HG02973 (cell line): Measurements from ENCODE around the gene HIF1A.
"Not testable (repeated sequence)": the region's sequence is repeated elsewhere in the genome, so short reads cannot be mapped to it uniquely, and the experiment has no call there.

Experiments used
- ATAC-seq: cut with Tn5 transposase; IDR thresholded peaks from one replicate; pipeline ENCODE4 v1.9.1; 2021; ENCODE audit warnings: moderate library complexity; ENCODE audit not compliant: unreplicated experiment

Gene HIF1A

DNA sequence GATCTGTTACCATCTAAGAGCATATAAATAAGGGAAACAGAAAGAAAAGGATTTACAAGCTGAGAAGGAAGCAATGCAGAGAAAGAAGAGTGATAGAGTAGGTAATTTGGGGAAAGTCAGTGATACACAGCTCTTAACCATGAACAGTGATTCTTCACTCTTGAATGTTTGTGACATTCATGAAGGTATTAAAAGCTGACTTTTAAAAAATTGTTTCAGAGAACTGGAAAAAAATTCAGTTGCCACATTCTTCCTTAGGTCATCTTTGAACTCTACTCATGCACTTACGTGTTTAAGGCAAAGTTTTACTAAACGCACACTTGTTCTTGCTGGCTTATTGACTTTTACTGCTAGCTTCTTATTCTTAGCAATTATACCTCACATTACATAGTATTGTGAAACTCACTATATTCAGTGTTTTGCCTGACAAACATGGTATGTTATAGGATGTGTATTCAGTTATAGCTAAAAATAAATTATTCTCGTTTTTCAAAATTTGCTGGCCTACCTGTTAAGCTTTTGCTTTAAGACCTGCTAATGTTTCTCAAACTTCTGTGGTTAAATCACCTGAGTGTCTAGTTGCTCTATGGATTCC, 10.9 kb downstream of the HIF1A start:
- no peak for ATAC-seq

DNA sequence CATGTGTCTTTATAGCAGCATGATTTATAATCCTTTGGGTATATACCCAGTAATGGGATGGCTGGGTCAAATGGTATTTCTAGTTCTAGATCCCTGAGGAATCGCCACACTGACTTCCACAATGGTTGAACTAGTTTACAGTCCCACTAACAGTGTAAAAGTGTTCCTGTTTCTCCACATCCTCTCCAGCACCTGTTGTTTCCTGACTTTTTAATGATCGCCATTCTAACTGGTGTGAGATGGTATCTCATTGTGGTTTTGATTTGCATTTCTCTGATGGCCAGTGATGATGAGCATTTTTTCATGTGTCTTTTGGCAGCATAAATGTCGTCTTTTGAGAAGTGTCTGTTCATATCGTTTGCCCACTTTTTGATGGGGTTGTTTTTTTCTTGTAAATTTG, 12.5 kb downstream of the HIF1A start:
- not testable (repeated sequence) for ATAC-seq

DNA sequence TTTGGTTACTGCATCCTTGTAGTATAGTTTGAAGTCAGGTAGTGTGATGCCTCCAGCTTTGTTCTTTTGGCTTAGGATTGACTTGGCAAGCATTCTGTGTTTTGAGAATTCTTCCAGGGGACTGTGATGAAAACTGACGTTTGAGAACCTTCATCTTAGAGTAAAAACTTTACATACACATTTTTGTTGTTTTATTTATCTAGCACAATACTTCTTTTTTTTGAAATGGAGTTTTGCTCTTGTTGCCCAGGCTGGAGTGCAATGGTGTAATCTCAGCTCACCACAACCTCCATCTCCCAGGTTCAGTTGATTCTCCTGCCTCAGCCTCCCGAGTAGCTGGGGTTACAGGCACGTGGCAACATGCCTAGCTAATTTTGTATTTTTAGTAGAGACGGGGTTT, 13.4 kb downstream of the HIF1A start:
- ATAC-seq = not testable (repeated sequence)

DNA sequence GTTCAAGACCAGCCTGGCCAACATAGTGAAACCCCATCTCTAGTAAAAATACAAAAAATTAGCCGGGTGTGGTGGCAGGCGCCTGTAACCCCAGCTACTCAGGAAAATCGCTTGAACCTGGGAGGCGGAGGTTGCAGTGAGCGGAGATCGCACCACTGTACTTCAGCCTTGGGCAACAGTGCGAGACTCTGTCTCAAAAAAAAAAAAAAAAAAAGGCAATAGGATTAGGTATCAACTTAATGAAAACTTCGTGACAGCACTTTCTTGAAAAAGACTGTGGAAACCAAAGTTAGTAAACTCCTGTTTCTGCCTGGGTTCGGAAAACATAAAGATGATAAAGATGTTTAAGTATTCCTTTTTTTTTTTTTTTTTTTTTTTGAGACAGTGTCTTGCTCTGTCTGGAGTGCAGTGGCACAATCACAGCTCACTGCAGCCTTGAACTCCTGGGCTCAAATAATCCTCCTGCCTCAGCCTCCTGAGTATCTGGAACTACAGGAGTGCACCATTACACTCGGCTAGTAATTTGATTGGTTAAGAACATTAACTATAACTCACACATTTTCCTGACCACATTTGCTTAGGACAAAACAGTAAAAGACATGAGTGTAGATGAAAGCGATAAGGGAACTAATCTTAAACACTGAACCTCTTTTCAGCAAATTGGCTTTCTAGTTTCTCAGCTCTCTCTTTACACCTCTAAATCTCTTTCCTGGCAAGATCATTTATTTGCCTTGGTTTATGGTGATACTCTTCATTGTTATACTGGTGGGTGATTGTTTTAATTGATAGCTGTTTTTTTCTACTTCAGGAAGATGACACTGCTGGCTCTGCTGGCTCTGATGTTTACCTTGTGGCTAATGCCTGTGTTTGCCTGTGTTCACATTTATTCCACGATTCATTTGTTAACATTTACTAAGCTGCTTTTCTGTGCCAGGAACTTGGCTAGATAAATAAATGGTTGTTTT, 15.8 kb downstream of the HIF1A start:
- ATAC-seq = no peak

DNA sequence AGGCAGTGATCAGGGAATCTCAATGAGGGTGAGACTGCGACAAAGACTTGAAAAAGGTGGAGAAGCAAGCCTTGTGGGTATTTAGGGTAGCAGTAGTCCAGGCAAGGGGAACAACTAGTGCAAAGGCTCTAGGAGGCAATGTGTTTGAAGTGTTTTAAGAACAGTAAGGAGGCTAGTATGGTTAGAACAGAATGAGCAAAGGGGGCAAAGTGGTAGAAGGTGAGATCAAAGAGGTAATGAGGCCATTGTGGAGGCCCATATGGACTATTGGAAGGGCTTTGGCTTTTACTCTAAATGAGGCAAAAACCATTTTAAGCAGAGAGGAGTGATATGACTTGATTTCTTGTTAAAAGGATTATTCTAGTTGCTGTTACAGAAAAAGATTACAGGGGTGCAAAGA, 16.8 kb downstream of the HIF1A start:
- ATAC-seq = no peak

DNA sequence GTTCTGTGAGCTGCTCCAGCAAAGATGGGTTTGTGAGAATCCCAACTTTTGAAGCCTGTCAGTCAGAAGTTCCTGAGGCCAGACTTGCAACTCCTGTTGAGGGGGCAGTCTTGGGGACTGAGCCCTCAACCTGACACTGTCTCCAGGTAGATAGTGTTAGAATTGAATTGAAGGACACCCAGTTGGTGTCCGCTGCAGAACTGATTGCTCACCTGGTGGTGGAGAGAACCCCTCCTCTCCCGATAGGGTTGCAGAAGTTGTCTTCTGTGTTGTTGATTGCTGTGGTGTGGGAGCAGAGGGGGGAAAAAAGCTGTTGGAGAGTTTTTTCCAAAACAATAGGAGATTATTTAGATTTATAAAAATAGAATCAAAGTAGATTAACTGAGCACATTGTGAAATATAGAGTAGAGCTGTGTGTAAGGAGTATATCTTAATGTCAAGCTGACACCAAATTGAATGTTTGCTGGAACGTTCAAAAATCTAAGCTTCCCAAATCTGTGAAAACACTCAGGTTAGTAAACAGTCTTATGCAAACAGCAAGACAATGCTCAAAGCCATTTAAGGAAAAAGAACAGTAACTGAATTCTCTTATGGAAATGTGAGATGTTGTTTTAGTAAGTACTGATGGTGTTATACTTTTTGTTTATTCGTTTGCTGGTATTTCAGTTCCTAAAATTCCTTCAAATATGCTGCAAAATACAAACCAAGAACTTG, 18.6 kb downstream of the HIF1A start:
- no peak for ATAC-seq

DNA sequence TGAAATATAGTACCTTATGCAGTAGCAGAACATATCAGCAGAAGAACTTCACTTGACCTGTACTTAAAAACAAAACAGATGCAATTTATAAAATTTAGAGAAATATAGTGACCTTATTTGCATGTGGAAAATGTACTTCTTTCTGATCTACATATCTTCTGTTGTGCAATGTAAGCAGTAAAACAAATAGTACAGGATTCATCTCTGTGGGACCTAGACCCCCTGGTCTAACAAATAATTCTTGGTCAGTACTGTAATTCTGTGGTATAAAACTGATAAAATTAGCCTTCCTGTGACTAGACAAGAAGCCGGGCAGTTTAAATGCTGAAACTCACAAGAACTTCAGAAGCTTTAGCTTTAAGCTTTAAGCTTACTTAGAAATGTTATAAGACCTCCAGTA, 21.6 kb downstream of the HIF1A start:
- ATAC-seq = no peak

DNA sequence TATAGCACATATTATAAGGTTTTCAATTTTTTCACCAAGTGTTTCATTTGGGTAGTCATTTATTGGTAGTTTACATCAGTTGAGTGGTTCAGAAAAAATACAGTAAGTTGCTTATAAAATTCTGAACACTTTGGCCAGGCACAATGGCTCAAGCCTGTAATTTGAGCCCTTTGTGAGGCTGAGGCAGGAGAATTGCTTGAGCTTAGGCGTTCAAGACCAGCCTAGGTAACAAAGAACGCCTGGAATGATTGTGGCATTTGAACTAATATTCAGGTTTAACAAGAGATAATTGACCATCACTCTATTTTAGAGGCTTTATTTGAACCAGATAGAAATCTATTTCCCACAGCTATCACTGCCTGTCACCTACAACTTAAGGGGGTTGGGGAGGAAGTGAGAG, 22.7 kb downstream of the HIF1A start:
- ATAC-seq = no peak

DNA sequence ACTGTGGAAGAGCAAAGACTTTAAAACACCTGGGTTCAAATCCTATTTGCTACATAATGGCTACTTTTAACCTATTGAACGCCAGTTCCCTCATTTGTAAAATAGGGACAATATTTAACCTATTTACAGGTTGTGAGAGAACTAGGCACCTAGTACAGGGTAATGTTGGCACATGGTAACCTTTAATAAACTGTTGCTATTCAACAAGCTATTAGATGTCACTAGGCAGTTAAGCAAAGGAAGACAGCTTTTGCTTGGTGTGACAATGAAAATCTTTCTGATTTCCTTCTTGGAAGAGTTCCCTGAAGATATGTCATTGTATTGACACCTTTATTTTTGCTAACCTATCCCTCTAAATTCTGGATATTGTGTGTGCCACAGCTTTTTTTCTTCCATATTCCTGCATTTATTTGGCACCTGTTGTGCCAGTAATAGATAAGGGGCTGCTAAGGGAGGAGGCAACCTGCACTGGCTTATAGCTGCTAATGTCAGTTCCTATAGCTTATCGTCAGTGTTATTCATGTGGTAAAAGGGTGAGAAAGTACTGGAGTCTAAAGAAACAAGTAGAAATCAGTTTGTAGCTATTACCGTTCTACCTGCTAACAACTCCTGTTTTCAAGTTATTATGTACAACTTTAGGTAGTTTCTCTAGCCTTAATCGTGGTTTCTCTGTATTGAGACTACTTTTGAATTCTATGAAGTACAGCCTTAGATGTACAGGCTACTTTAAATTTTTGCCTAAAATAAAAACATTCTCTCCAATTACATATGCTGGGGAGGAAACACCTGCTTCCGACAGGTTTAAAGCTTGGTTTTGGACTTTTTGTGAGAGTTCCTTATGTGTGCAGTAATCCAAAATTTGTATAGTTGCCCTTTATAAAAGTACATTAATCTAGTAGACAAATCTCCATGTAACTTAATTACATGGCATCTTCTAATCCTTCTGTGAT, 24.3 kb downstream of the HIF1A start:
- no peak for ATAC-seq

DNA sequence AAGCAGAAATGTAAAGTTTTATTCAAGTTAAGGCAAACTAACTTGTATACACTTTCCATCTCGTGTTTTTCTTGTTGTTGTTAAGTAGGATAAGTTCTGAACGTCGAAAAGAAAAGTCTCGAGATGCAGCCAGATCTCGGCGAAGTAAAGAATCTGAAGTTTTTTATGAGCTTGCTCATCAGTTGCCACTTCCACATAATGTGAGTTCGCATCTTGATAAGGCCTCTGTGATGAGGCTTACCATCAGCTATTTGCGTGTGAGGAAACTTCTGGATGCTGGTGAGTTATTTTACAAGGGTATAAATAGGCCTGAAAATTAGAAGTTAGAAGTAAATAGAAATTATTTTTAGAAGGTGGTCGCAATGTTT, 25.0 kb downstream of the HIF1A start:
- ATAC-seq = no peak

DNA sequence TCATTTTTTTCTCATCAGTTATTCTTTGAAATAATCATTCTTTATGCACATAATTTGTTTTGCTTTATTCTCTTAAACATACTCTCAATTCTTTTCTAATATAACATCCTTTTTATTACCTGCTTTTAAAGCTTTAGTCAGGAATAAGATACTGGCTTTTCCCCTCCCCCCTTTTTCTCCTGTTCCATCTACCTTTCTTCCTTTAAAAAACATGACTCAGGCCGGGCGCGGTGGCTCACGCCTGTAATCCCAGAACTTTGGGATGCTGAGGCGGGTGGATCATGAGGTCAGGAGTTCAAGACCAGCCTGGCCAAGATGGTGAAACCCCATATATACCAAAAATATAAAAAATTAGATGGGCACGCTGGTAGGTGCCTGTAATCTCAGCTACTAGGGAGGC, 25.4 kb downstream of the HIF1A start:
- no peak for ATAC-seq

DNA sequence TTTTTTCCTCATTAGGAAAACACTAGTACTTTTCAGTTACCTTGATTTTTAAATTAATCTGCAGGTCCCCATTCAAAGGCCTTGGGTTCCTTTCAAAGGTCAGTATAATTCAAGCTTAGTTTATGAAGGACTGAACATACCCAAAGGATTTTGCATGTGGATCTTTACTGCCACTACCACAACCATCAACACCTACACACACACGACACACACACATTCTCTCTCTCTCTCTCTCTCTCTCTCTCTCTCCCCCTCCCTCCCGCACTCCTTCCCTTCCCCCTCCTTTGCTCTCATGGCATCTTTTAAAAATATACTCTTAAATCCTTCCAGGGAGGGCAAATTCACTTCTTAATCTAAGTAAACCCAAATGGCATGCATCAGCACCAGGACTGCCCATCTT, 28.8 kb downstream of the HIF1A start:
- ATAC-seq = no peak

DNA sequence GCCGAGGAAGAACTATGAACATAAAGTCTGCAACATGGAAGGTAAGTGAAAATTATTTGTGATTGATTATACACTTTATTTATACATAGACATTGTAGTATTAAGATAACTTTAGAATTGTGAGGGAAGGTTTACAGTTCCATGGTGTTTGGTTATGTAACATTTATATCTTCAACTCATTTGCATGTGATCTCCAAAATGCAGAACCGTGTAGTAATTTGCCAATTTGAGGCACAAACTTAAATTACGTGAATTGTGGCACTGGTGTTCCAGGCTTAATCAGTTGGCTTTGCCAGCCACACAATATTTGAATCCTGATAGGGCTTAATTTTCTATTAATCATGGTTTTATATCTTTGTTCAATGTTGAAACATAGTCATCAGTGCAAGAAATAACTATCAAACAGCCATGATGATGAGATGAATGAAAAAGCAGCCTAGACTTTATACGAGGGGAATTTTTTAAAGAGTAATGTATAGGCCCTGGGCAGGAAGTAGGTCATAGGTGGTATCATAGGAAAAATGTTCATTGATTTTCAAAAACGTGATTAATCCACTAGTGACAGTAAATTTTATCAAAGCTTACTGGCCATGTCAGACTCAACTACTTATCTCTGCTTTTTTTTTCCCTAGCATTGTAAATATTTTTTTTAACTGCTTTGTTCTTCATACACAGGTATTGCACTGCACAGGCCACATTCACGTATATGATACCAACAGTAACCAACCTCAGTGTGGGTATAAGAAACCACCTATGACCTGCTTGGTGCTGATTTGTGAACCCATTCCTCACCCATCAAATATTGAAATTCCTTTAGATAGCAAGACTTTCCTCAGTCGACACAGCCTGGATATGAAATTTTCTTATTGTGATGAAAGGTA, 31.7 kb downstream of the HIF1A start:
- no peak for ATAC-seq

DNA sequence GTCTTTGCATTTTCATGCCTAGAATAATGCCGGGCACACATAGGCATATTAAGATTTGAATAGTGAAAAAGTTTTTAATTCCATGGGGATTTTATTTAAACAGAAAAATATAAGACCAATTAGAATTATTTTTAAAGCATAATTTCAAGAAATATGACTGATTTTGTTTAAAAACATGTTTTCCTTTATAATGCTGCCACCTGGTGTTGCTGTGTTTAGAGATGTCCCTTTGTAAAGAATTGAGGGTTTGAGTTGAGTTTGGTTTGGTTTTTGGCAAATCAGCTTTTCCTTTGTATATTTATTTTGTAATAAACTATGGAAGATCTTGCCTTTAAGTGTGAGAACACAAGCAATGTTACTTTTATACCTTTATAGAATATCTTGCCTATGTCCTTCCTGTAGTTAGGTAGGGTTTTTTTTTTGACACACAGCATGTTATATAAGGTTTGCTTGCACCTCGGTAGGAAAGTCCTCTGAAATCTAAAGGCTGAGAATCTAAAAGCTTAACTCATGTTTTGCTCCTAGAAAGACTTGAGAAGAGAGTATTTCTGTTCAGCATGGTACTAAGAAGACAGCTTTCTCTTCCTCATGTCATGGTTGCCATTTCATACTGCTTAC, 35.6 kb downstream of the HIF1A start:
- no peak for ATAC-seq

DNA sequence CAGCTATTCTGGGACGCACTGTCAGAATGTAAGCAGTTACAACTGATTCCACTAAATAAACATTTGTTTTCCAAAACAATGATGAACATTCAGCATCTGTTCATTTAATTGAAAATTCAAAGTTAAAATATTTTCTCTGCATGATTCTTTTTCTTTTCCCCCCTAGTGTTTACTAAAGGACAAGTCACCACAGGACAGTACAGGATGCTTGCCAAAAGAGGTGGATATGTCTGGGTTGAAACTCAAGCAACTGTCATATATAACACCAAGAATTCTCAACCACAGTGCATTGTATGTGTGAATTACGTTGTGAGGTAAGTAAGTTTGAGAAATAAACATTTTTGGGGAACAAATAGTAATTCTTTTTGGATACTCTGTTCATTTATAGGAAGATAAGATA, 38.7 kb downstream of the HIF1A start:
- no peak for ATAC-seq

DNA sequence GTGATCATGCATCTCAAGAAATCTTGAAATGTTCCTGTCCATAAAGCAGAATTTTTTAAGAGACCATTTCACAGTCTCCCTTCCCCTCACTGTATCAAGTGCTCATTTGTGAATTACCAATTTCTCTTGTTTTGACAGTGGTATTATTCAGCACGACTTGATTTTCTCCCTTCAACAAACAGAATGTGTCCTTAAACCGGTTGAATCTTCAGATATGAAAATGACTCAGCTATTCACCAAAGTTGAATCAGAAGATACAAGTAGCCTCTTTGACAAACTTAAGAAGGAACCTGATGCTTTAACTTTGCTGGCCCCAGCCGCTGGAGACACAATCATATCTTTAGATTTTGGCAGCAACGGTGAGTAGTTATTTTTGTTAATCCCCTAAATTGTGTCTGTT, 41.4 kb downstream of the HIF1A start:
- no peak for ATAC-seq

DNA sequence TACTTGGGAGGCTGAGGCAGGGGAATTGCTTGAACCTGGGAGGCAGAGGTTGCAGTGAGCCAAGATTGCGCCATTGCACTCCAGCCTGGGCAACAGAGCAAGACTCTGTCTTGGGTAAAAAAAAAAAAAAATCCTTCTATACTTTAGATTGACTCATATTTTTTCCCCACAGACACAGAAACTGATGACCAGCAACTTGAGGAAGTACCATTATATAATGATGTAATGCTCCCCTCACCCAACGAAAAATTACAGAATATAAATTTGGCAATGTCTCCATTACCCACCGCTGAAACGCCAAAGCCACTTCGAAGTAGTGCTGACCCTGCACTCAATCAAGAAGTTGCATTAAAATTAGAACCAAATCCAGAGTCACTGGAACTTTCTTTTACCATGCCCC, 42.6 kb downstream of the HIF1A start:
- no peak for ATAC-seq

DNA sequence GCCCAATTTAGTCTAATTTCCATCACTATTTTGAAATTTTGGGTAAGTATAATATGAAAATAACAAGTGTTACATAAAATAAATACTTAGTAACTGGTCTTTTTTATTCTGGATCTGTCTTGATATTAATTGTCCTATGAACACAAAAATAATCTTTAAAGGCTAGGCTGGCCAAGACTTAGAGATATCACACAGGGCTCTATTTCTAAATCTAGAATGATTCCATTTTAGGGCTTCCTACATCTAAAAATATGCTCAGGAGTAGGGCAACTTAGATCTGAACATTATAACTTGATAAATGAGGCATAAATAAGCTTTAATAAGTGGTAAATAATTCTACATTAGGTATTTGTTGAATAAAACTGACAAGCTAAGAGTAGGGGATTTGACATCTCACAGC, 43.8 kb downstream of the HIF1A start:
- ATAC-seq = no peak

DNA sequence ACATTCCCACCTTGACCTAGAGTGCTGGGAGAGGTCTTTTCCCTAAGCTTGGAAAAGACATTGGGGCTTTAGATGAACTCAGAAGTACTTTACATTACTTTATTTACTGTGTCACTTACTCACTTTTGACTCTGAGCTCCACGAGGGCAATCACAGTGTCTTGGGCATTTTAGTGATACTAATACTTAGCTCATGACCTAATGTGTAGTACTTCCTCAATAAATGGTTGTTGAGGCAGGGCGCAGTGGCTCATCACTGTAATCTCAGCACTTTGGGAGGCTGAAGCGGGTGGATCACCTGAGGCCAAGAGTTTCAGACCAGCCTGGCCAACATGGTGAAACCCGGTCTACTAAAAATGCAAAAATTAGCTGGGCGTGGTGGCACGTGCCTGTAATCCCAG, 47.1 kb downstream of the HIF1A start:
- no peak for ATAC-seq
